ENCODE data around the gene TTYH1. TPM values are rescaled to one million over a fixed set of nuclear protein-coding genes. Genes with fewer than 3 reads are reported as not detected.

TTYH1 gene
- total and polyA plus RNA-seq, 9 of the 15 experiments (the other 6 are each of a cell fraction or from before 2014, with no cell fraction given) = 0.08 TPM; not detected in 8

DNA sequence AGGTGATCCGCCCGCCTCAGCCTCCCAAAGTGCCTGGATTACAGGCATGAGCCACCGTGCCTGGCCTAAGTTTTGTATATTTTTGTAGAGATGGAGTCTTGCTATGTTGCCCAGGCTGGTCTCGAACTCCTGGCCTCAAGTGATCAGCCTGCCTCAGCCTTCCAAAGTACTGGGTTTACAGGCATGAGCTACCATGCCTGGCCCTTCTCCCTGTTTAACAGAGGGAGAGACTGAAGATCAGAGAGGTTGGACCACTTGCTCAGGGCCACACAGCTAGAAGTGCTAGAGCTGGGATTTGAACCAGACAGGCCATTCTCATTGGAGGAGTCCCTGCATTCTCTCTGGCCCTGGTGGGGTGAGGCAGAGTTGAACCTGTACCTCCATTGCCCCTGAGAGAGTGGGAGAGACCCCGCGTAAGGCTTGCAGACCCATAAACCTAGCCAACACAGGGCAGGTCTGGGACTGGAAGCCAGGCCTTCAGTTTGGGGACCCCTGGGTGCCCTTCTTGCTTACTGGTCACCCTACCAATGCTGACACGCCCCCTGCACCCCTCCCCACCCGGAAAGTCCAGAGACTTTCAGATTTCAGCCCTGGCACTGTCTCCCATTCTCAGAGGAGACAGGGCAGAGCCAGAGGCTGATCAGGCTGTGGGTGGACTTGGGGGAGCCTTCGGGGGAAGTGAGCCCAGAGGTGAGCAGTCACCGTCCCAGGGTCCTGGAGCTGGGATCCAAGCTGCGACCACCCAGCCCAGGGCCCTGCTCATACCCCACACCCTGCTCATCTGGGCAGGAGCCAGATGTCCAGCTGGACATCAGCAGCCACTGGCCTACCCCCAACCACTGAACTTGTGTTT is 13.3 kb downstream of the TTYH1 start (continued):
- TF ChIP-seq, protein P1, sequence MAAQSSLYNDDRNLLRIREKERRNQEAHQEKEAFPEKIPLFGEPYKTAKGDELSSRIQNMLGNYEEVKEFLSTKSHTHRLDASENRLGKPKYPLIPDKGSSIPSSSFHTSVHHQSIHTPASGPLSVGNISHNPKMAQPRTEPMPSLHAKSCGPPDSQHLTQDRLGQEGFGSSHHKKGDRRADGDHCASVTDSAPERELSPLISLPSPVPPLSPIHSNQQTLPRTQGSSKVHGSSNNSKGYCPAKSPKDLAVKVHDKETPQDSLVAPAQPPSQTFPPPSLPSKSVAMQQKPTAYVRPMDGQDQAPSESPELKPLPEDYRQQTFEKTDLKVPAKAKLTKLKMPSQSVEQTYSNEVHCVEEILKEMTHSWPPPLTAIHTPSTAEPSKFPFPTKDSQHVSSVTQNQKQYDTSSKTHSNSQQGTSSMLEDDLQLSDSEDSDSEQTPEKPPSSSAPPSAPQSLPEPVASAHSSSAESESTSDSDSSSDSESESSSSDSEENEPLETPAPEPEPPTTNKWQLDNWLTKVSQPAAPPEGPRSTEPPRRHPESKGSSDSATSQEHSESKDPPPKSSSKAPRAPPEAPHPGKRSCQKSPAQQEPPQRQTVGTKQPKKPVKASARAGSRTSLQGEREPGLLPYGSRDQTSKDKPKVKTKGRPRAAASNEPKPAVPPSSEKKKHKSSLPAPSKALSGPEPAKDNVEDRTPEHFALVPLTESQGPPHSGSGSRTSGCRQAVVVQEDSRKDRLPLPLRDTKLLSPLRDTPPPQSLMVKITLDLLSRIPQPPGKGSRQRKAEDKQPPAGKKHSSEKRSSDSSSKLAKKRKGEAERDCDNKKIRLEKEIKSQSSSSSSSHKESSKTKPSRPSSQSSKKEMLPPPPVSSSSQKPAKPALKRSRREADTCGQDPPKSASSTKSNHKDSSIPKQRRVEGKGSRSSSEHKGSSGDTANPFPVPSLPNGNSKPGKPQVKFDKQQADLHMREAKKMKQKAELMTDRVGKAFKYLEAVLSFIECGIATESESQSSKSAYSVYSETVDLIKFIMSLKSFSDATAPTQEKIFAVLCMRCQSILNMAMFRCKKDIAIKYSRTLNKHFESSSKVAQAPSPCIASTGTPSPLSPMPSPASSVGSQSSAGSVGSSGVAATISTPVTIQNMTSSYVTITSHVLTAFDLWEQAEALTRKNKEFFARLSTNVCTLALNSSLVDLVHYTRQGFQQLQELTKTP (IDR thresholded peaks at IDR 0.05; ENCODE audit: low read depth in 1 of 2, partially characterized antibody in 2 of 2) = no peak
- TF ChIP-seq BCOR (IDR thresholded peaks at IDR 0.05) (peak; percentile 88), POLR2B (IDR thresholded peaks at IDR 0.05; ENCODE audit: low read depth, partially characterized antibody) (no peak), PTBP1 (IDR thresholded peaks at IDR 0.05; ENCODE audit: low read depth, low read length) (0 out of 2 replicates have a peak, but pooled peaks have one; percentile 23), ZFP1 (CRISPR knock-in tag; IDR thresholded peaks at IDR 0.05) (no peak), POLR2G (IDR thresholded peaks at IDR 0.05; ENCODE audit: low read depth, low read length) (peak; percentile 55; the same call in 1 of the 2 replicates)

All from K562 (cell line).